ENCODE results near the gene DCST2.

Gene DCST2

GRCh38 chr1:155069551-155070157 is 36.1 kb upstream of the DCST2 start:
- no peak for DNase-seq (ENCODE audit: low read depth)

DNA sequence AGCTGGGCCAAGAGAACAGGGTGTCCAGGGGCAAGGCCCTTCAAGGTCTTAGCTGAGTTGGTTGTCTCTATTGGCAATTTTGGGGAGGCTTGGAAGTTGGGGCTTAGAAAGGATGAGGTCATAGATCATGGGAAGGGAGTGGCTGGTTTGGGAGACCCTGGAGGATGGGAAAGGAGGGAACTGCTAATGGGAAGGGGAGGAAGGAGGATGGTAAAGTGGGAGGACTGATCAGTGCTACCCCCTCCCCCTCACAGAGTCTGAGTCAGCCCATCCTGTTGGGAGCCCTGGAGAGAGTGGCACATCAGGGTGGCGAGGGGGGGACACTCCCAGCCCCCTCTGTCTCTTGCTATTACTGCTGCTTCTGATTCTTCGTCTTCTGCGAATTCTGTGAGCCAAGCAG is 35.0 kb upstream of the DCST2 start:
- no peak for DNase-seq (ENCODE audit: low read depth)

DNA sequence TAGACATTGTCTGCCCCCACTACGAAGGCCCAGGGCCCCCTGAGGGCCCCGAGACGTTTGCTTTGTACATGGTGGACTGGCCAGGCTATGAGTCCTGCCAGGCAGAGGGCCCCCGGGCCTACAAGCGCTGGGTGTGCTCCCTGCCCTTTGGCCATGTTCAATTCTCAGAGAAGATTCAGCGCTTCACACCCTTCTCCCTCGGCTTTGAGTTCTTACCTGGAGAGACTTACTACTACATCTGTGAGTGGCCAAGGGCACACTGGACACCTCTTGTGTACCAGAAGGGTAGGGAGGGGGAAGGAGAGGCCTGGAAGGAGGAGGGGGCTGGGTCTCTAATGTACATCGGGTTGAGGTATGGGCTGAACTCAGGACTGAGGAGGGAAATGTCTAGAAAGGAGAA is 33.2 kb upstream of the DCST2 start:
- DNase-seq (ENCODE audit: low read depth), result no peak

GRCh38 chr1:155064832-155065429 is 31.4 kb upstream of the DCST2 start:
- no peak for DNase-seq (ENCODE audit: low read depth)

DNA sequence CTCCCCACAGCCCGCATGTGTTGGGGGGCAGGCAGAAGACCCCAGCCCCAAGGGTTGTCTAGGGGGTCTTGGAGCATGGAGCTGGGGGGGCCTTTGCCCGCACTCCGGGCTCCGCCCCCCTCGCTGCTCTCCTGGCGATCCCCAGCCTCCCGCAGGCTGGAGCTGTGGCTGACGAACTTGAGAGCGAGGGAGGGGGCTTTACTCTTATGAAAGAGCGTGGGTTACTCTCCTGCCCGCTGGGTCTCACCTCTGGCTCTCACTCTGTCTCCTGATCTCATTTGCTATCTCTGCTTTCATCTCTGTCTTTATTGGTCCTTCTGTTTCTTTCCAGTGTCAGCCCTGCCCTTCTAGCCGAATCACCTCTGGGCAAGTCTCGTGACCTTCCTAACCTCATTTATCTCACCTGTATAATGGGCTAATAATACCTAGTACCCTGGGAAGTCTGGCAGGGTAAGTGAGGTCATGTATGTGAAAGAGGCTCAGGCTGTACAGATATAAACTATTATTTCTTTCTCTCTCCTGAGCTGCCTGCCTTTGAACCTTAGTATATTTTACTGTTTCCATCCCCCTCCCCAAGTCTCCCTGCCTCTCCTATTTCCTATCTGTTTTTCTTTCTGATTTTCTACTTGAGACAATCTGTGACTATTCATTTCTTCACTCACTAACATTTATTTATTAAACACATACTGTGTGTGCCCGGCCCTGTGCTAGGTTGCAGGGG is 30.7 kb upstream of the DCST2 start:
- DNase-seq (ENCODE audit: low read depth), result no peak

GRCh38 chr1:155063550-155064110 is 30.0 kb upstream of the DCST2 start, which contains the start of gene EFNA4:
Gene EFNA4 (plus strand): TSS chr1:155063740. CDS start chr1:155063824, 84 bp downstream.
- DNase-seq (ENCODE audit: low read depth), result peak; percentile 70

GRCh38 chr1:155062702-155063411 is 29.3 kb upstream of the DCST2 start:
- DNase-seq (ENCODE audit: low read depth), result peak; percentile 55

GRCh38 chr1:155062151-155062686 is 28.6 kb upstream of the DCST2 start:
- DNase-seq (ENCODE audit: low read depth), result no peak

DNA sequence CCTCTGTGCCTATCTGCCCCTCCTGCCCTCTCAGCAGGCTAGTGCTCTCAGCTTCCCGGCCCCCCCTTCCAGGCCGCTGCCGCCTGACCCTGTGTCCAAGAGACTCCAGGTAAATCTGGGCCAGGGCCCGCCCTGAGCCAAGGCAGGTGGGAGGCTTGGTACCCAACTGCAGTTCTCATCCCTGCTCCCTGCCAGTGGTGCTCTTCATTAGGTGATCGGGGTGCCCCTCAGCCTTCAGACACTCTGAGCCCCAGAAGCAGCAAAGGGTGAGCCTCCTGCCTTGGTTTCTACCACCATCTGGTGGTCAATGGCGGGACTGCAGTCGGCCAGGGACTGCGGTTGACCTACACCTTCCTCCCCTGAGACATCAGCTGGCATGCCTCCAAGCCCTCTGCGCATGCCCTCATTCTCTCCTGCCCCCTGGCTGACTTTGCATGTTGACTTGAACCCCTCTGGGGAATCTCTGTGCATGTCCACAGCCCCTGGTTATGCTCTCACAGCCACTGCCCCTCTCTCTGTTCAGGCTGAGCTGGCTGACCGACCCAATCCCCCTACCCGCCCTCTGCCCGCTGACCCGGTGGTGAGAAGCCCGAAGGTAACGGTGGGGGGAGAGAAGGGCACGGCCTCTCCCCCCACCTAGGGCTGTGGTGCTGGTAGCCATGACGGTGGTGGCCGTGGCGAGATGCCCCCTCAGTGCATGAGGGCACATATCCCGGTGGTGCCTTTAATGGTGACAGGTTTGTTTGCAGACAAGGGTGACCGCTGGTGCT is 28.0 kb upstream of the DCST2 start:
- DNase-seq (ENCODE audit: low read depth), result peak; percentile 88

- DNase-seq (ENCODE audit: low read depth), result no peak
These were observed 27.2 kb upstream of the DCST2 start for GRCh38 chr1:155060736-155061135.

GRCh38 chr1:155057788-155058211 is 24.2 kb upstream of the DCST2 start:
- no peak for DNase-seq (ENCODE audit: low read depth)

DNA sequence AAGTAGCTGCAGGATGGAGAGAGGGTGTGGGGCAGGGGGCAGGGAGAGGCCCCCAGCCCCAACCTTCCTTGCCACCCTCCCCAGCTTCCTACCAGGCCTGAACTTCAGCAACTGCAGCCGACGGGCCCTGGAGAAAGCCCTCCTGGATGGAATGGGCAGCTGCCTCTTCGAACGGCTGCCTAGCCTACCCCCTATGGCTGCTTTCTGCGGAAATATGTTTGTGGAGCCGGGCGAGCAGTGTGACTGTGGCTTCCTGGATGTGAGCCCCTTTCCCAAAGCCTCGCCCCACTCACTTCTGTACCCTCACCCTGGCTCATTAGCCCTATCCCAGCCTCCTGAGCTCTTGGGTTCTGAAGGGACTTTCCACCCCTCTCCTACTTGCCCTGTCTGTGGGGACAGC is 23.5 kb upstream of the DCST2 start:
- no peak for DNase-seq (ENCODE audit: low read depth)

- DNase-seq (ENCODE audit: low read depth), result no peak
These were observed 20.0 kb upstream of the DCST2 start for GRCh38 chr1:155053531-155054105.

DNA sequence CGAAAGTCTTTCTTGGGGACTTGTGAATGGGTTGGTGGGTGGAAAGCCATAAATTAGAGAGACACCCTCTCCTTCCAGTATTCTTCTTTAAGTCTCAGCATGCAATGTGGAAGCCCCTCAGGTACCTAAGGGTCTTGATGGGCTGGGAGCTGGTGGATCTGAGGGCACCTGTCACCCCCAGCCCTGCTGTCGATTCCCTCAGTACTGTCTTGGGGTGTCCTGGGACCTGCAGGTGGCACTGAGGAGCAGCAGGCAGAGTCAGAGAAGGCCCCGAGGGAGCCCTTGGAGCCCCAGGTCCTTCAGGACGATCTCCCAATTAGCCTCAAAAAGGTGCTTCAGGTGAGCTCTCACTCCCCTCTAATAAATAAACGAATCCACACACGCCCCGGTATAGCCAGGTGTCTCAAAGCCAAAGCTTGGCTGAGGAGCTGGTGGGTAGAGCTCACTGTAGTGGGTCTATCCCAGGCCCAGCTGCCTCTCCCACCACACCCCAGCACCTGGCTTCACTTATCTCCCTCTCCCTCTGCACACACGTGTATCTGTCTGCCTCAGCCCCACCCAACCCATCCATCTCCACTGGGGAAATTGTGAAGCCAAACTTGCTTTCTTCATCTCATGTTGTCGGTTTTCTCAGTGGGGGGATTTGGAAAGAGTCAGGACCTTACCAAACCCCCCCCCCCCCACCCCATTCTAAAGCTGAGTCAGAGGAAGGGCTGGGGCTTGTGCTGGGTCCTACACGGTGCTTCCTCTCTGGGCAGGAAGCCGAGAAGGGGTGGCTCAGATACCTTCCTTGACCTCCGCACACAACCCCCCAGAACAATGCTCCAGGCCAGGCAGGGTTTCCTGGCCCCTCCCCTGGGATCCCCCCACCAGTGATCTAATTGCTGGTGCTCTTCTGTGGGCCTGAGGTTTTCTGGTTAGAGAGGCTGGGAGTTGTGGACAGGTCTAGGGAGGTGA is 19.1 kb upstream of the DCST2 start:
- DNase-seq (ENCODE audit: low read depth), result no peak

DNA sequence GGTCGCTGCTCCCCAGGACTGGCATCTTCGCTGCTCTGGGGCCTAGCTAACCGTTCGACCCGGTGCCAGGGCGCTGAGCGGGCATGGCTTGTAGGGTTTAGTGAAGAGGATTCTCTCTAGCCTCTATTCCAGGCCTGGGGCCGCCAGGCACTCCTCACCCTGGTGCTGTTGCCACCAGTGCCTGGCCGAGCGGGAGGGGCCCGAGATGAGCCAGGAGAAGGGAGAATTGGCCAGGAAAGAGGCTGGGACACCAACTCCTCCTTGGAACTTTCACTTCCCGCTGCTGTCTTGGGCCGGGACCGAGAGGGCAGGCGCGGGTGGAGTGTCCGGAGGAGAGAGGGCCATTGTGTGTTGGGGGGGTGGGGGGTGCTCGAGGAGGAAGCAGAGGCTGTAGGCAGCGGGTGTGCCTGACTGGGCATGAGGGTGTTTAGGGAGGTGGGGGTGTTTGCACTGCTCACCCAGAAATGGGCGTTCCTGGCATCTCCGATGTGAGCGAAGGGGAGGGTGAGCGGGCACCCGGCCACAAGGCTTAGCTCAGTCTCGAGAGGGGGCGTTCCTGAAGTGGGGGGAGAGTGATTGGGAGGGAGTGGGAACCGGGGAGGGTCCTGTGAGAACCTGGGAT is 18.3 kb upstream of the DCST2 start:
- no peak for DNase-seq (ENCODE audit: low read depth)

GRCh38 chr1:155051342-155051776 is 17.8 kb upstream of the DCST2 start:
- DNase-seq (ENCODE audit: low read depth), result no peak

DNA sequence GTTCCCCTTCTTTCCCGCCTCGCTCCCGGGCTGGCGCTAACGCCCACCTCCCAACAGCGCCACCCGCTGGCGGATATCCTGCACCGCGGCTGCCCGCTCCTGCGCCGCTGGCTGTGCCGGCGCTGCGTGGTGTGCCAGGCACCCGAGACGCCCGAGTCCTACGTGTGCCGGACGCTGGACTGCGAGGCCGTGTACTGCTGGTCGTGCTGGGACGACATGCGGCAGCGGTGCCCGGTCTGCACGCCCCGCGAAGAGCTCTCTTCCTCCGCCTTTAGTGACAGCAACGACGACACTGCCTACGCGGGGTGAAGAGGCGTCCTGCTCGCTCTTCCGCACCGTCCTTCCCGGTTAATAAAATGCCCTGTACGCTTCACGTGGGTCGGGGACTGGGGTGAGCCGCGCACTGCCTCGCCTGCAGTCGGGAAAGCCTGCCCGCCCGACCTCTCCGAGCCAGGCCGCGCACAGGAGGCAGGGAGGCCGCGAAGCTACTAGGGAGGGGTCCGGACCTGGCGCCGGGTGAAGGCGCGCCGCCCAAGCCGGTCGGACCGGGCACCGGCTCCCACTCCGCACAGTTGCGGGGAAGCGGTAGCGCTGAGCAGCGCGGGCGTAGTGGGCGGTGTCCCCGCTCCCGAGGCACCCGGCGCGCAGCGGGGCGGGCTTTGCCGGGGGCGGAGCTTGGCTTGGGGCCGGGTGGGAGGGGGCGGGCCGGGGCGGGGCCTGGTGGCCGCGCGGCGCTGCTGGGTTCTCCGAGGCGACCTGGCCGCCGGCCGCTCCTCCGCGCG is 17.2 kb upstream of the DCST2 start, which contains the start of gene ADAM15:
Gene ADAM15, plus strand, starts transcription at position 757 of the 782 bp plus-strand sequence. CDS start 71 bp downstream, outside the sequence.
- peak; percentile 73 for DNase-seq (ENCODE audit: low read depth)

All from activated T-helper 1 cell treated with Interleukin-2 at 50 U/mL for 16 hours (primary cell).